ENCODE measurements around the gene NINJ2.

The NINJ2 gene

DNA sequence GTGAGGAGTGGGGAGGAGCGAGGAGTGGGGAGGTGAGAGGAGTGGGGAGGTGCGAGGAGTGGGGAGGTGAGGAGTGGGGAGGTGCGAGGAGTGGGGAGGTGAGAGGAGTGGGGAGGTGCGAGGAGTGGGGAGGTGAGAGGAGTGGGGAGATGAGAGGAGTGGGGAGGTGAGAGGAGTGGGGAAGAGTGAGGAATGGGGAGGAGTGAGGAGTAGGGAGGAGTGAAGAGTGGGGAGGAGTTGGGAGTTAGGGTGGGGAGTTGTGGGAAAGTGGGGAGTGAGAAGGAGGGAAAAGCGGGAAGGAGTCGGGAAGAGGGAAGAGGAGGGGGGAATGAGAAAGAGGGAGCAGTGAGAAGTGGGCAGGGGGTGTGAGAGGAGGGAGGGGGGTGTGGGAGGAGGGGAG, 117.4 kb downstream of the NINJ2 start:
- TF ChIP-seq, protein P1, sequence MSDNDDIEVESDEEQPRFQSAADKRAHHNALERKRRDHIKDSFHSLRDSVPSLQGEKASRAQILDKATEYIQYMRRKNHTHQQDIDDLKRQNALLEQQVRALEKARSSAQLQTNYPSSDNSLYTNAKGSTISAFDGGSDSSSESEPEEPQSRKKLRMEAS (IDR thresholded peaks at IDR 0.05; ENCODE audit: low read depth, low read length) = no peak
- TF ChIP-seq MYC (IDR thresholded peaks at IDR 0.05; ENCODE audit: low read depth, low read length) = no peak
- no peak for TF ChIP-seq CTCF (IDR thresholded peaks at IDR 0.05; ENCODE audit: low read depth, low read length)
- no peak for TF ChIP-seq POLR2A (IDR thresholded peaks at IDR 0.05; ENCODE audit: extremely low read depth, insufficient read length)
- DNase-seq (ENCODE audit: low read depth) = no peak
- H3K4me3 ChIP-seq (ENCODE audit: low read depth, low read length) = no peak overlapping the region

DNA sequence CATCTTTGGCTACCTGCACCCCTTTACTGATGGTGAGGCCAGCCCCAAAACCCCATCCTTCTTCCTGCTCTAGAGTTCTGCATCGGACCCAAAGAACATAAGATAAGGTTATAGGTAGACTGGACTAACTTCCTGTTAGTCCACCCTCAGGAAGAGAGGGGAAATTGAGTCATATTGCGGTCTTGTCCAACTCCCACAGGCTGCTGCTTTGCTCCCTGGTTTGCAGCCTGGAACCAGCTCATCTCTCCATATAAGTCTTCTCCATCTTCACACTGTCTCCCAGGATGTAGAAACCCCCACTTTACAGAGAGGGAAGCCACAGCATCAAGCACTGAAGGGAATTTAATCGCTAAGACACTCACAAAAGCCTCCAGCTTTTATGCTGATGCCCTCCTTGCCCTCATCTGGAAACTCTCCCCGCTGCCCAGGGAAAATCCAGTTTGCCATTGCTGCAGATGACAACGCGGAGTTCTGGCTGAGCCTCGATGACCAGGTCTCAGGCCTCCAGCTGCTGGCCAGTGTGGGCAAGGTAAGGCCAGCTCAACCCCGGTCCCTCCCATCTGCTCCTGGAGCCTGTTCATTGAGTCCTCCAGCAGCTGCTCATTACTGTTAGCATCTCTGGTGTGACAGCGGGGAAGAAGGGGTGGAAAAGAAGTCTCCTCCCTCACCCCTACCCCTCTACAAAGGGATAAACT, 118.2 kb downstream of the NINJ2 start:
- peak; percentile 52 for DNase-seq (ENCODE audit: low read depth)
- TF ChIP-seq MYC (IDR thresholded peaks at IDR 0.05; ENCODE audit: low read depth, low read length) (no peak), POLR2A (IDR thresholded peaks at IDR 0.05; ENCODE audit: extremely low read depth, insufficient read length) (no peak), CTCF (IDR thresholded peaks at IDR 0.05; ENCODE audit: low read depth, low read length) (no peak)
- TF ChIP-seq, protein P1 (IDR thresholded peaks at IDR 0.05; ENCODE audit: low read depth, low read length) = no peak
- H3K4me3 ChIP-seq (ENCODE audit: low read depth, low read length) = no peak overlapping the region

- no peak for DNase-seq (ENCODE audit: low read depth)
- TF ChIP-seq CTCF (IDR thresholded peaks at IDR 0.05; ENCODE audit: low read depth, low read length) (no peak), MYC (IDR thresholded peaks at IDR 0.05; ENCODE audit: low read depth, low read length) (no peak), POLR2A (IDR thresholded peaks at IDR 0.05; ENCODE audit: extremely low read depth, insufficient read length) (no peak)
- TF ChIP-seq, protein P1 (IDR thresholded peaks at IDR 0.05; ENCODE audit: low read depth, low read length) = no peak
- H3K4me3 ChIP-seq (ENCODE audit: low read depth, low read length) = no peak overlapping the region
Observed at GRCh38 chr12:544142-544541, 119.1 kb downstream of the NINJ2 start.

- H3K4me3 ChIP-seq (ENCODE audit: low read depth, low read length) = no peak overlapping the region
- no peak for DNase-seq (ENCODE audit: low read depth)
- TF ChIP-seq POLR2A (IDR thresholded peaks at IDR 0.05; ENCODE audit: extremely low read depth, insufficient read length) = no peak
- TF ChIP-seq MYC (IDR thresholded peaks at IDR 0.05; ENCODE audit: low read depth, low read length) = no peak
- TF ChIP-seq, protein P1 (IDR thresholded peaks at IDR 0.05; ENCODE audit: low read depth, low read length) = no peak
- no peak for TF ChIP-seq CTCF (IDR thresholded peaks at IDR 0.05; ENCODE audit: low read depth, low read length)
Observed at GRCh38 chr12:543114-543451, 120.2 kb downstream of the NINJ2 start.

- H3K4me3 ChIP-seq (ENCODE audit: low read depth, low read length) = no peak overlapping the region
- no peak for DNase-seq (ENCODE audit: low read depth)
- no peak for TF ChIP-seq MYC (IDR thresholded peaks at IDR 0.05; ENCODE audit: low read depth, low read length)
- TF ChIP-seq POLR2A (IDR thresholded peaks at IDR 0.05; ENCODE audit: extremely low read depth, insufficient read length) = no peak
- no peak for TF ChIP-seq CTCF (IDR thresholded peaks at IDR 0.05; ENCODE audit: low read depth, low read length)
- TF ChIP-seq, protein P1 (IDR thresholded peaks at IDR 0.05; ENCODE audit: low read depth, low read length) = no peak
Observed at GRCh38 chr12:542395-543113, 120.7 kb downstream of the NINJ2 start.
